ENCODE data around the gene LYL1. TPM values are rescaled to one million over a fixed set of nuclear protein-coding genes. Genes with fewer than 3 reads are reported as not detected.

The LYL1 gene
- total and polyA plus RNA-seq, 2 of the 13 experiments (the other 11 are each of a cell fraction or from before 2014, with no cell fraction given): 0.75 to 0.92 TPM

DNA sequence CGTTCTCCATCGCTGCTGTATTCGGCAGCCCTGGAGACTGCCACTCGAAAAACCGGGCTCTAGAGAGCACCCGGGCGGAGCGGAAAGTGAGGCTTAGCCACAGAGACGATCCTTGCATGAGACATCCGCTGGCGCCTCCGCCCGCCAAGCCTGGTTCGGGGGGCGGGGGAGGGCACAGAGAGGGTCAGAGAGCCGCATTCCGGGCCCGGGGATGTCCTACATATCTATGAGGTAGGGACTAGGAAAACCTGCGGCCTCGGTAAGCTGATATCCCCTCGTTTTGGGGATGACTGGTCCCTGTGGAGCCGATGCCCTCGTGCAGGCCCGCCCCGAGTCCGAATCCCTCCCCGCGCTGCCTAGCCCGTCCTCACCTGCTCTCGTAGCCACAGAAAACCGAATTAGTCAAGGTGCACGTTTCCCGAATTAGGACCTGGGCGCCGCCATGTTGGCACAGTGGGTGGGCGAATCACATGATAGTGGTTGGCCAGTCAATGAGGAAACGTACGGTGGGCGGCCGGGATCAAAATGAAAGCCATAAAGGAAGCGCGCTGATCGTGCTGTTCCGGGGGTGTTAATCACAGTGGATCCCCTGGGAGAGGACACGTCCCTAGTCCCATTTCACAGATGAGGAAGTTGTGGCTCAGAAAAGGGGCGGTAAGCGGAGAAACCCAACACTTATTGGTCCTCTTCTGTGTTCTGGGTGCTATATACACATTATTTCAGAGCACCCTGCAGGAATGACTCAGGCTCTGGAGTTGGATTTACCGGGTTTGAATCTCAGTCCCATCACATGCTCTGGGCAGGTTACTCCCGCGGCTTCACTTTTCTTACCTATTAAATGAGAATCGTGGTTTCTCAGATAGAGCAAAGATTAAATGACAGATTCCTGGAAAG lies 13.9 kb upstream of the LYL1 start, which contains the start of gene TRMT1 (continued):
- TF ChIP-seq NRL (CRISPR knock-in tag; IDR thresholded peaks at IDR 0.05; ENCODE audit: borderline replicate concordance) (0 out of 2 replicates have a peak, but pooled peaks have one; percentile 37), TAF1 (CRISPR knock-in tag; IDR thresholded peaks at IDR 0.05) (no peak), CBX5 (CRISPR knock-in tag; IDR thresholded peaks at IDR 0.05; ENCODE audit: borderline replicate concordance) (no peak; the same call in 1 of the 2 replicates), CEBPB (IDR thresholded peaks at IDR 0.05; ENCODE audit: borderline replicate concordance, low read depth, low read length) (no peak), ZNF780A (CRISPR knock-in tag; IDR thresholded peaks at IDR 0.05) (no peak), NR2F1 (CRISPR knock-in tag; IDR thresholded peaks at IDR 0.05) (no peak), MBD4 (IDR thresholded peaks at IDR 0.05; ENCODE audit: borderline replicate concordance, low read length) (no peak), HOXA7 (CRISPR knock-in tag; IDR thresholded peaks at IDR 0.05) (no peak), ZNF274 (CRISPR knock-in tag; IDR thresholded peaks at IDR 0.05) (0 out of 2 replicates have a peak, but pooled peaks have one; percentile 55), ATM (IDR thresholded peaks at IDR 0.05; ENCODE audit: borderline replicate concordance) (no peak), MXD3 (CRISPR knock-in tag; IDR thresholded peaks at IDR 0.05) (peak; percentile 98), MIER2 (CRISPR knock-in tag; IDR thresholded peaks at IDR 0.05) (no peak), SOX6 (IDR thresholded peaks at IDR 0.05) (no peak), SOX6 (CRISPR knock-in tag; IDR thresholded peaks at IDR 0.05) (peak; percentile 42; the same call in 1 of the 2 replicates), ZFP41 (CRISPR knock-in tag; IDR thresholded peaks at IDR 0.05; ENCODE audit: borderline replicate concordance) (no peak), ZBTB7B (CRISPR knock-in tag; IDR thresholded peaks at IDR 0.05) (peak; percentile 62; the same call in 1 of the 2 replicates), SAFB2 (CRISPR knock-in tag; IDR thresholded peaks at IDR 0.05; ENCODE audit: borderline replicate concordance, low read depth) (no peak), KAT8 (CRISPR knock-in tag; IDR thresholded peaks at IDR 0.05) (peak; percentile 98), ZNF607 (CRISPR knock-in tag; IDR thresholded peaks at IDR 0.05; ENCODE audit: borderline replicate concordance) (0 out of 2 replicates have a peak, but pooled peaks have one; percentile 31), ZBTB38 (CRISPR knock-in tag; IDR thresholded peaks at IDR 0.05) (peak; percentile 70), THAP8 (CRISPR knock-in tag; IDR thresholded peaks at IDR 0.05; ENCODE audit: borderline replicate concordance) (no peak), CSRNP2 (CRISPR knock-in tag; conservative IDR thresholded peaks at IDR 0.05; ENCODE audit: low read depth) (no peak), ZNF460 (CRISPR knock-in tag; IDR thresholded peaks at IDR 0.05; ENCODE audit: borderline replicate concordance) (no peak), TGIF2 (CRISPR knock-in tag; IDR thresholded peaks at IDR 0.05) (peak; percentile 92)
- TF ChIP-seq, protein P1, sequence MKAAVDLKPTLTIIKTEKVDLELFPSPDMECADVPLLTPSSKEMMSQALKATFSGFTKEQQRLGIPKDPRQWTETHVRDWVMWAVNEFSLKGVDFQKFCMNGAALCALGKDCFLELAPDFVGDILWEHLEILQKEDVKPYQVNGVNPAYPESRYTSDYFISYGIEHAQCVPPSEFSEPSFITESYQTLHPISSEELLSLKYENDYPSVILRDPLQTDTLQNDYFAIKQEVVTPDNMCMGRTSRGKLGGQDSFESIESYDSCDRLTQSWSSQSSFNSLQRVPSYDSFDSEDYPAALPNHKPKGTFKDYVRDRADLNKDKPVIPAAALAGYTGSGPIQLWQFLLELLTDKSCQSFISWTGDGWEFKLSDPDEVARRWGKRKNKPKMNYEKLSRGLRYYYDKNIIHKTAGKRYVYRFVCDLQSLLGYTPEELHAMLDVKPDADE (CRISPR knock-in tag; IDR thresholded peaks at IDR 0.05): no peak
